ENCODE data around the gene SH2D3A. TPM values are rescaled to one million over a fixed set of nuclear protein-coding genes. Genes with fewer than 3 reads are reported as not detected.

SH2D3A gene
- total RNA-seq, 1 experiment from 2014 or later: 75.7 TPM

DNA sequence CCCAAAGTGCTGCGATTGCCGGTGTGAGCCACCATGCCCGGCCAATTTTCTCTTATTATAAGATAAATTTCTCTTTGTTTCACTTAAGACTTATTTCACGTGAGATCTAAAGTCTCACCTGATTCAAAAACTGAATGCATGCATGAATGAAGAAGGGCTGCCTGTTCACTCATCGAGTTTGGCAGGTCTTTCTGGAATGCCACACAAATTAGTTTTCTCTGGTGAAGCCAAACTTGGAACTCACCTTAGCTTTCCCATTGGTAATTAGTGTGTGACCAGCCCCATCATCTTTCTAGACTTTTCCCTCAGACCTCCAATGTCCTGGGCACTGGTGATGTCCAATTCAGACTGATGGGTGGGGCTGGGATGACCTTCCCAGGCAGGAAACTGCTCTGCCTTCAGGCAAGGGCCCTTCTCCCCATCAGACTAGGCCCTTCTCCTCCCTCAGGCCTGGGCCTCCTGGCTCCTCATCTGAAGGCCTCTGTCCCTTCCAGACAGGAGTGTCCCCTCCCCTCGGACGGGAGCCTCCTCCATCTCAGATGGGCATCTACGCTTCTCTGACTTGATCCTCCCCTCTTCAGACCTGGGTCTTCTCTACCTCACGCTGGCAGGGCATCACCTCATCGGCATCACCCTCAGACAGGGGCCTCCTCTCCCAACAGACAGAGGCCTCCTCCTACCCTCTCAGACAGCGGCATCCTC, 61.2 kb downstream of the SH2D3A start:
- Histone ChIP-seq H3K4me1 (ENCODE audit: control insufficient read depth in 1 of 2, insufficient read depth in 2 of 2, low read length in 2 of 2) (no peaks in the 10 kb centered on the region), H3K36me3 (ENCODE audit: control insufficient read depth in 1 of 2, insufficient read depth in 2 of 2, low read length in 2 of 2) (no peaks in the 10 kb centered on the region), H3K9me2 (ENCODE audit: insufficient read depth) (no peaks in the 10 kb centered on the region), H3K4me3 (replicated peaks in 1 of 2; ENCODE audit: low read depth in 1 of 2, low read length in 2 of 2) (no peak overlapping the region), H3K9me3 (ENCODE audit: control insufficient read depth in 1 of 2, insufficient read depth in 1 of 2, low read depth in 1 of 2, low read length in 2 of 2) (no peaks in the 10 kb centered on the region), H3K4me2 (ENCODE audit: low read length) (no peak overlapping the region), H3K27me3 (ENCODE audit: insufficient read depth, low read length) (no peaks in the 10 kb centered on the region; the same call in 1 of the 2 replicates), H3K27ac (ENCODE audit: low read depth, low read length) (no peak overlapping the region), H2AFZ (ENCODE audit: low read depth, low read length, poor library complexity, severe bottlenecking) (no peak overlapping the region), H4K20me1 (ENCODE audit: insufficient read depth) (no peaks in the 10 kb centered on the region), H3K9ac (ENCODE audit: low read length) (no peak overlapping the region), H3K79me2 (ENCODE audit: insufficient read depth, low read length) (no peaks in the 10 kb centered on the region)
- ChIA-PET CTCF (no interaction called here), POLR2A (no interaction called here), RAD21 (ENCODE audit: low non-redundant PET in 1 of 2, low total read pairs in 2 of 2, uncharacterized antibody in 2 of 2, unreplicated experiment in 2 of 2) (no interaction called here)
- ATAC-seq (no peak), DNase-seq (ENCODE audit: low read depth, low spot score) (no peak)
- TF ChIP-seq JUND (IDR thresholded peaks at IDR 0.05) (no peak), SP1 (IDR thresholded peaks at IDR 0.05; ENCODE audit: low read depth) (no peak), ZNF274 (IDR thresholded peaks at IDR 0.05; ENCODE audit: low read depth, low read length) (no peak), TCF7L2 (IDR thresholded peaks at IDR 0.05; ENCODE audit: borderline replicate concordance, extremely low read depth, insufficient read depth, insufficient read length) (no peak), FOSL1 (IDR thresholded peaks at IDR 0.05; ENCODE audit: low read depth) (no peak), SIN3A (IDR thresholded peaks at IDR 0.05; ENCODE audit: low read depth) (no peak), EGR1 (IDR thresholded peaks at IDR 0.05; ENCODE audit: low read depth) (no peak), POLR2AphosphoS5 (IDR thresholded peaks at IDR 0.05; ENCODE audit: low read depth, low read length) (no peak), POLR2A (IDR thresholded peaks at IDR 0.05; ENCODE audit: borderline replicate concordance, extremely low read depth, insufficient read depth, insufficient read length) (no peak)
- TF ChIP-seq, protein P1, sequence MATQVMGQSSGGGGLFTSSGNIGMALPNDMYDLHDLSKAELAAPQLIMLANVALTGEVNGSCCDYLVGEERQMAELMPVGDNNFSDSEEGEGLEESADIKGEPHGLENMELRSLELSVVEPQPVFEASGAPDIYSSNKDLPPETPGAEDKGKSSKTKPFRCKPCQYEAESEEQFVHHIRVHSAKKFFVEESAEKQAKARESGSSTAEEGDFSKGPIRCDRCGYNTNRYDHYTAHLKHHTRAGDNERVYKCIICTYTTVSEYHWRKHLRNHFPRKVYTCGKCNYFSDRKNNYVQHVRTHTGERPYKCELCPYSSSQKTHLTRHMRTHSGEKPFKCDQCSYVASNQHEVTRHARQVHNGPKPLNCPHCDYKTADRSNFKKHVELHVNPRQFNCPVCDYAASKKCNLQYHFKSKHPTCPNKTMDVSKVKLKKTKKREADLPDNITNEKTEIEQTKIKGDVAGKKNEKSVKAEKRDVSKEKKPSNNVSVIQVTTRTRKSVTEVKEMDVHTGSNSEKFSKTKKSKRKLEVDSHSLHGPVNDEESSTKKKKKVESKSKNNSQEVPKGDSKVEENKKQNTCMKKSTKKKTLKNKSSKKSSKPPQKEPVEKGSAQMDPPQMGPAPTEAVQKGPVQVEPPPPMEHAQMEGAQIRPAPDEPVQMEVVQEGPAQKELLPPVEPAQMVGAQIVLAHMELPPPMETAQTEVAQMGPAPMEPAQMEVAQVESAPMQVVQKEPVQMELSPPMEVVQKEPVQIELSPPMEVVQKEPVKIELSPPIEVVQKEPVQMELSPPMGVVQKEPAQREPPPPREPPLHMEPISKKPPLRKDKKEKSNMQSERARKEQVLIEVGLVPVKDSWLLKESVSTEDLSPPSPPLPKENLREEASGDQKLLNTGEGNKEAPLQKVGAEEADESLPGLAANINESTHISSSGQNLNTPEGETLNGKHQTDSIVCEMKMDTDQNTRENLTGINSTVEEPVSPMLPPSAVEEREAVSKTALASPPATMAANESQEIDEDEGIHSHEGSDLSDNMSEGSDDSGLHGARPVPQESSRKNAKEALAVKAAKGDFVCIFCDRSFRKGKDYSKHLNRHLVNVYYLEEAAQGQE (IDR thresholded peaks at IDR 0.05; ENCODE audit: low read depth): no peak
- TF ChIP-seq, protein P2, sequence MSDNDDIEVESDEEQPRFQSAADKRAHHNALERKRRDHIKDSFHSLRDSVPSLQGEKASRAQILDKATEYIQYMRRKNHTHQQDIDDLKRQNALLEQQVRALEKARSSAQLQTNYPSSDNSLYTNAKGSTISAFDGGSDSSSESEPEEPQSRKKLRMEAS (IDR thresholded peaks at IDR 0.05): no peak
- intact Hi-C loops (cut with micrococcal nuclease): no loop called here
- no TSS peak for BruUV-seq (replicated peaks)

Small RNA genes lying within 50 kb of the gene (microRNA-seq; reads per million reads assigned to microRNA genes)
- 1.6 reads per million for gene MIR6791 (ENCODE audit: borderline number of aligned reads)

Other genes starting within 250 kb of the SH2D3A start
- 25.1 TPM for gene TNFSF9, start 236.4 kb downstream of the SH2D3A start, total RNA-seq (2021; ENCODE audit: unreplicated experiment)
- gene CD70, start 176.3 kb downstream of the SH2D3A start, total RNA-seq (2021; ENCODE audit: unreplicated experiment): 2.1 TPM
- gene TNFSF14, start 97.3 kb downstream of the SH2D3A start, total RNA-seq (2021; ENCODE audit: unreplicated experiment): 0.22 TPM
- gene C3, start 46.8 kb downstream of the SH2D3A start, total RNA-seq (2021; ENCODE audit: unreplicated experiment): 7.0 TPM
- 75.0 TPM for gene GPR108, start 29.9 kb downstream of the SH2D3A start, total RNA-seq (2021; ENCODE audit: unreplicated experiment)
- 111 TPM for gene TRIP10, start 27.8 kb downstream of the SH2D3A start, total RNA-seq (2021; ENCODE audit: unreplicated experiment)
- gene VAV1, start 5.3 kb upstream of the SH2D3A start, total RNA-seq (2021; ENCODE audit: unreplicated experiment): 20.6 TPM
- not detected for gene ADGRE1, start 120.1 kb upstream of the SH2D3A start, total RNA-seq (2021; ENCODE audit: unreplicated experiment)

Measured in HCT116 (cell line).